GM23338 (cell line): Measurements from ENCODE around the gene DOCK2.

ENCODE experiments used
- CTCF ChIP-seq, 2 experiments: fragments of 200-600 bp in 1 of 2; sonication (generic) in 1 of 2; conservative IDR thresholded peaks; 2 replicates each; pipeline versions ENCODE4 v1.5.1 to v1.6.1; 2016 to 2017; ENCODE audit warnings: antibody characterized with exemption in 2 of 2, low read depth in 2 of 2, mild to moderate bottlenecking in 2 of 2, moderate library complexity in 1 of 2
- EZH2 ChIP-seq: fragments of 200-600 bp; sonication (generic); IDR thresholded peaks from one replicate; pipeline ENCODE4 v1.8.0; 2017; ENCODE audit warnings: antibody characterized with exemption, mild to moderate bottlenecking, low read depth; ENCODE audit not compliant: unreplicated experiment
- JUNB ChIP-seq: IDR thresholded peaks from one replicate; pipeline ENCODE4 v1.6.1; 2016; ENCODE audit warnings: antibody characterized with exemption; ENCODE audit not compliant: unreplicated experiment
- POLR2AphosphoS5 ChIP-seq: IDR thresholded peaks from 2 replicates; pipeline ENCODE4 v1.6.1; 2016; ENCODE audit warnings: antibody characterized with exemption, low read depth
- STAT1 ChIP-seq: IDR thresholded peaks from one replicate; pipeline ENCODE4 v1.6.1; 2016; ENCODE audit warnings: antibody characterized with exemption; ENCODE audit not compliant: unreplicated experiment
- ZNF331 ChIP-seq: fragments of 250-450 bp; sonication (Bioruptor Pico); IDR thresholded peaks from 2 replicates; pipeline ENCODE4 v1.5.0; 2020; ENCODE audit warnings: low read depth, mild to moderate bottlenecking, moderate library complexity
- TF ChIP-seq, protein P1 (sequence below): IDR thresholded peaks from 2 replicates; pipeline ENCODE4 v1.6.1; 2016; ENCODE audit warnings: antibody characterized with exemption

- TF ChIP-seq CTCF (conservative IDR thresholded peaks at IDR 0.05; ENCODE audit: low read depth in 2 of 2) (no peak), EZH2 (no peak), JUNB (no peak), ZNF331 (CRISPR knock-in tag) (no peak), STAT1 (no peak), POLR2AphosphoS5 (no peak)
- TF ChIP-seq, protein P1, sequence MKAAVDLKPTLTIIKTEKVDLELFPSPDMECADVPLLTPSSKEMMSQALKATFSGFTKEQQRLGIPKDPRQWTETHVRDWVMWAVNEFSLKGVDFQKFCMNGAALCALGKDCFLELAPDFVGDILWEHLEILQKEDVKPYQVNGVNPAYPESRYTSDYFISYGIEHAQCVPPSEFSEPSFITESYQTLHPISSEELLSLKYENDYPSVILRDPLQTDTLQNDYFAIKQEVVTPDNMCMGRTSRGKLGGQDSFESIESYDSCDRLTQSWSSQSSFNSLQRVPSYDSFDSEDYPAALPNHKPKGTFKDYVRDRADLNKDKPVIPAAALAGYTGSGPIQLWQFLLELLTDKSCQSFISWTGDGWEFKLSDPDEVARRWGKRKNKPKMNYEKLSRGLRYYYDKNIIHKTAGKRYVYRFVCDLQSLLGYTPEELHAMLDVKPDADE: no peak
Observed at GRCh38 chr5:169635936-169636335, 1.1 kb upstream of the DOCK2 start.
